ENCODE data around the gene GSKIP. TPM values are rescaled to one million over a fixed set of nuclear protein-coding genes. Genes with fewer than 3 reads are reported as not detected.

The GSKIP gene
- total RNA-seq, 1 donor from 2014 or later: 36.6 TPM

- no peak for DNase-seq (ENCODE audit: low spot score)
These were observed 53.0 kb downstream of the GSKIP start for GRCh38 chr14:96416292-96416691.

- no peak for DNase-seq (ENCODE audit: low spot score)
These were observed 53.9 kb downstream of the GSKIP start for GRCh38 chr14:96417254-96417653.

GRCh38 chr14:96418075-96418474 is 54.7 kb downstream of the GSKIP start:
- DNase-seq (ENCODE audit: low spot score): no peak

GRCh38 chr14:96421236-96421635 is 57.9 kb downstream of the GSKIP start:
- DNase-seq (ENCODE audit: low spot score): no peak

GRCh38 chr14:96422992-96423391 is 59.7 kb downstream of the GSKIP start:
- no peak for DNase-seq (ENCODE audit: low spot score)

GRCh38 chr14:96423446-96424108 is 60.3 kb downstream of the GSKIP start:
- no peak for DNase-seq (ENCODE audit: low spot score)

GRCh38 chr14:96424109-96424989 is 61.0 kb downstream of the GSKIP start:
- DNase-seq (ENCODE audit: low spot score): peak; percentile 83

GRCh38 chr14:96434040-96434439 is 70.7 kb downstream of the GSKIP start:
- DNase-seq (ENCODE audit: low spot score): no peak

Other genes with a start within 250 kb of the GSKIP start
- gene BDKRB2, start 158.7 kb upstream of the GSKIP start, total RNA-seq (ENCODE audit: insufficient read depth, low replicate concordance): 7.0 TPM
- gene BDKRB1, start 107.3 kb upstream of the GSKIP start, total RNA-seq (ENCODE audit: insufficient read depth, low replicate concordance): 16.6 TPM
- 26.2 TPM for gene ATG2B, start 185 bp upstream of the GSKIP start, total RNA-seq (ENCODE audit: insufficient read depth, low replicate concordance)
- 3.6 TPM for gene AK7, start 28.6 kb downstream of the GSKIP start, total RNA-seq (ENCODE audit: insufficient read depth, low replicate concordance)
- gene PAPOLA, start 138.9 kb downstream of the GSKIP start, total RNA-seq (ENCODE audit: insufficient read depth, low replicate concordance): 105 TPM

Data from umbilical cord (tissue), 2 donors.